ENCODE data around the gene WWOX.

DNA sequence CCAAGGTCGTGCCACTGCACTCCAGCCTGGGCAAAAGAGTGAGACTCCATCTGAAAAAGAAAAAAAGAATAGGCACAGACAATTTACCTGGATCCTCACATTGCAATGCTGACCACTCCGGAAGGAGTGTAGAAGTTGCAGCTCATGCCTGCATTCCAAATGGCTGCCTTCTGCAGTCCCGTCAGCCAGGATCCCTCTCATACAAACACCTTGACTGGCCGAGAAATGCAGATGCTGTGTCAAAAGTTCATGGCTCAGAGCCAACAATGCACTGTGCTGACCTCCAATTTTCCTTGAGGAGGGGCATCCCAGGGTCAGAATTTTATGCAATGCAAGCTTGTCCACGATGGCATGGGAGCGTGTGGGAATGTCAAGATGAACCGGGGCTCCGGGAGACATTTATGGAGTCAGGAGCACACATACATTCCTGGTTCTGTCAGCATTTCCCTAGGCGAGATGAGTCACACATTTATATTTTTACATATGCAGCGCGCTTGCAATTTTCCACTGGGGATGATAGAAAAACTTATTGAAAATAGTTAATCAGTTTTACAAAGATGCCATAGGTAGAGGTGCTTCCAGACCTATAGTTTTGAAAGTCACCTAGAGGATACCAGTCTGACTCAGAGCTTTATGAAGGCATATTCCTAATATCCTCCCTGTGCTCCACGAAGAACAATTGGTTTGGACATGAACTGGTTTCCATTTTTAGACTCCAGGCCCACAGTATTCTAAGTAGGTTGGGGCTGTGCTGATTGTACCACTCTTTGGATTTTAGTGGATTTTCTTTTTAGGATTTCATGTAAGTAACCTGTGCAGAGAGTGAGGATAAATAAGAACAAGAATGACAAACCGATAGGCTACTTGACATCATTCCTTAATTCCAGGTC lies 886.5 kb downstream of the WWOX start:
- TF ChIP-seq EZH2 (IDR thresholded peaks at IDR 0.05; ENCODE audit: low read depth) = no peak
- TF ChIP-seq, protein P1, sequence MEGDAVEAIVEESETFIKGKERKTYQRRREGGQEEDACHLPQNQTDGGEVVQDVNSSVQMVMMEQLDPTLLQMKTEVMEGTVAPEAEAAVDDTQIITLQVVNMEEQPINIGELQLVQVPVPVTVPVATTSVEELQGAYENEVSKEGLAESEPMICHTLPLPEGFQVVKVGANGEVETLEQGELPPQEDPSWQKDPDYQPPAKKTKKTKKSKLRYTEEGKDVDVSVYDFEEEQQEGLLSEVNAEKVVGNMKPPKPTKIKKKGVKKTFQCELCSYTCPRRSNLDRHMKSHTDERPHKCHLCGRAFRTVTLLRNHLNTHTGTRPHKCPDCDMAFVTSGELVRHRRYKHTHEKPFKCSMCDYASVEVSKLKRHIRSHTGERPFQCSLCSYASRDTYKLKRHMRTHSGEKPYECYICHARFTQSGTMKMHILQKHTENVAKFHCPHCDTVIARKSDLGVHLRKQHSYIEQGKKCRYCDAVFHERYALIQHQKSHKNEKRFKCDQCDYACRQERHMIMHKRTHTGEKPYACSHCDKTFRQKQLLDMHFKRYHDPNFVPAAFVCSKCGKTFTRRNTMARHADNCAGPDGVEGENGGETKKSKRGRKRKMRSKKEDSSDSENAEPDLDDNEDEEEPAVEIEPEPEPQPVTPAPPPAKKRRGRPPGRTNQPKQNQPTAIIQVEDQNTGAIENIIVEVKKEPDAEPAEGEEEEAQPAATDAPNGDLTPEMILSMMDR (conservative IDR thresholded peaks at IDR 0.05) = no peak

Measured in PC-9 (cell line).